ENCODE data around the gene LGI1.
"Not testable (repeated sequence)": the region's sequence is repeated elsewhere in the genome, so short reads cannot be mapped to it uniquely, and the experiment has no call there.

Gene LGI1

GRCh38 chr10:93831065-93831464, 73.3 kb downstream of the LGI1 start:
- H3K4me3 ChIP-seq (ENCODE audit: low read length); H3K4me1 ChIP-seq (ENCODE audit: control insufficient read depth, insufficient read depth, low read length); H3K9me3 ChIP-seq (ENCODE audit: control insufficient read depth, low read length); H3K36me3 ChIP-seq (ENCODE audit: control insufficient read depth, insufficient read depth, low read length, severe bottlenecking); DNase-seq (ENCODE audit: low read depth); H3K9ac ChIP-seq (ENCODE audit: low read length): not testable (repeated sequence)
- H3K27me3 ChIP-seq (replicated peaks; ENCODE audit: control insufficient read depth, insufficient read depth, low read length): peaks cover 13% of the 10 kb centered on the region

GRCh38 chr10:93835770-93836169, 78.0 kb downstream of the LGI1 start:
- Histone ChIP-seq H3K9ac (ENCODE audit: low read length) (no peak overlapping the region), H3K4me3 (ENCODE audit: low read length) (no peak overlapping the region), H3K36me3 (ENCODE audit: control insufficient read depth, insufficient read depth, low read length, severe bottlenecking) (no peaks in the 10 kb centered on the region), H3K9me3 (ENCODE audit: control insufficient read depth, low read length) (peaks cover 10% of the 10 kb centered on the region), H3K4me1 (ENCODE audit: control insufficient read depth, insufficient read depth, low read length) (peaks cover 3% of the 10 kb centered on the region), H3K27me3 (replicated peaks; ENCODE audit: control insufficient read depth, insufficient read depth, low read length) (peaks cover 9% of the 10 kb centered on the region)
- DNase-seq (ENCODE audit: low read depth): no peak

GRCh38 chr10:93837822-93838221, 80.1 kb downstream of the LGI1 start:
- Histone ChIP-seq H3K4me1 (ENCODE audit: control insufficient read depth, insufficient read depth, low read length) (peaks cover 3% of the 10 kb centered on the region), H3K27me3 (replicated peaks; ENCODE audit: control insufficient read depth, insufficient read depth, low read length) (peaks cover 11% of the 10 kb centered on the region)
- no peak for DNase-seq (ENCODE audit: low read depth)

GRCh38 chr10:93838278-93838677, 80.5 kb downstream of the LGI1 start:
- peak; percentile 28 for DNase-seq (ENCODE audit: low read depth)
- Histone ChIP-seq H3K36me3 (ENCODE audit: control insufficient read depth, insufficient read depth, low read length, severe bottlenecking) (no peaks in the 10 kb centered on the region), H3K4me3 (ENCODE audit: low read length) (no peak overlapping the region), H3K9ac (ENCODE audit: low read length) (no peak overlapping the region), H3K9me3 (ENCODE audit: control insufficient read depth, low read length) (peaks cover 5% of the 10 kb centered on the region), H3K4me1 (ENCODE audit: control insufficient read depth, insufficient read depth, low read length) (peaks cover 3% of the 10 kb centered on the region), H3K27me3 (replicated peaks; ENCODE audit: control insufficient read depth, insufficient read depth, low read length) (peaks cover 11% of the 10 kb centered on the region)

More at GRCh38 chr10:93837822-93838221, 80.1 kb downstream of the LGI1 start:
- Histone ChIP-seq H3K4me3 (ENCODE audit: low read length) (no peak overlapping the region), H3K36me3 (ENCODE audit: control insufficient read depth, insufficient read depth, low read length, severe bottlenecking) (no peaks in the 10 kb centered on the region), H3K9ac (ENCODE audit: low read length) (no peak overlapping the region), H3K9me3 (ENCODE audit: control insufficient read depth, low read length) (peaks cover 10% of the 10 kb centered on the region)

- Histone ChIP-seq H3K36me3 (ENCODE audit: control insufficient read depth, insufficient read depth, low read length, severe bottlenecking) (no peaks in the 10 kb centered on the region), H3K4me3 (ENCODE audit: low read length) (no peak overlapping the region), H3K9ac (ENCODE audit: low read length) (no peak overlapping the region), H3K27me3 (replicated peaks; ENCODE audit: control insufficient read depth, insufficient read depth, low read length) (peaks cover 11% of the 10 kb centered on the region), H3K4me1 (ENCODE audit: control insufficient read depth, insufficient read depth, low read length) (peaks cover 3% of the 10 kb centered on the region), H3K9me3 (ENCODE audit: control insufficient read depth, low read length) (no peaks in the 10 kb centered on the region)
- DNase-seq (ENCODE audit: low read depth): no peak
Observed at GRCh38 chr10:93841961-93842360, 84.2 kb downstream of the LGI1 start.

GRCh38 chr10:93844979-93845626, 87.4 kb downstream of the LGI1 start:
- Histone ChIP-seq H3K9me3 (ENCODE audit: control insufficient read depth, low read length) (no peaks in the 10 kb centered on the region), H3K9ac (ENCODE audit: low read length) (no peak overlapping the region)

More at GRCh38 chr10:93844979-93845626, 87.4 kb downstream of the LGI1 start:
- Histone ChIP-seq H3K4me1 (ENCODE audit: control insufficient read depth, insufficient read depth, low read length) (no peaks in the 10 kb centered on the region), H3K4me3 (ENCODE audit: low read length) (no peak overlapping the region), H3K27me3 (replicated peaks; ENCODE audit: control insufficient read depth, insufficient read depth, low read length) (peaks cover 19% of the 10 kb centered on the region), H3K36me3 (ENCODE audit: control insufficient read depth, insufficient read depth, low read length, severe bottlenecking) (no peaks in the 10 kb centered on the region)
- DNase-seq (ENCODE audit: low read depth): no peak
